Parathyroid adenoma (tissue), 2 donors: ENCODE measurements around the gene STARD3NL.

Experiments used
- H2AFZ ChIP-seq: fragments of 300-600 bp; sonication (generic); one replicate; pipeline ENCODE4 v1.7.0; 2017; ENCODE audit warnings: antibody characterized with exemption, mild to moderate bottlenecking
- H3K27ac ChIP-seq: fragments of 300-600 bp; sonication (generic); one replicate; pipeline ENCODE4 v1.7.0; 2017
- H3K27me3 ChIP-seq: fragments of 300-600 bp; sonication (generic); one replicate; pipeline ENCODE4 v1.7.0; 2017; ENCODE audit warnings: low read length; ENCODE audit not compliant: control insufficient read depth, insufficient read depth
- H3K36me3 ChIP-seq: fragments of 300-600 bp; sonication (generic); one replicate; pipeline ENCODE4 v1.7.0; 2017; ENCODE audit warnings: low read length; ENCODE audit not compliant: control insufficient read depth, insufficient read depth
- H3K4me1 ChIP-seq: fragments of 300-600 bp; sonication (generic); one replicate; pipeline ENCODE4 v1.7.0; 2017; ENCODE audit warnings: control low read depth
- H3K4me2 ChIP-seq: fragments of 300-600 bp; sonication (generic); one replicate; pipeline ENCODE4 v1.7.0; 2017; ENCODE audit warnings: low read length
- H3K4me3 ChIP-seq: fragments of 300-600 bp; sonication (generic); one replicate; pipeline ENCODE4 v1.7.0; 2017; ENCODE audit warnings: low read depth, low read length
- H3K79me2 ChIP-seq: fragments of 300-600 bp; sonication (generic); one replicate; pipeline ENCODE4 v1.7.0; 2017; ENCODE audit warnings: control low read depth
- H3K9ac ChIP-seq: fragments of 300-600 bp; sonication (generic); one replicate; pipeline ENCODE4 v1.7.0; 2017; ENCODE audit warnings: mild to moderate bottlenecking
- H3K9me3 ChIP-seq: fragments of 300-600 bp; sonication (generic); one replicate; pipeline ENCODE4 v1.7.0; 2017; ENCODE audit warnings: low read length; ENCODE audit not compliant: control insufficient read depth
- CTCF ChIP-seq: fragments of 300-600 bp; sonication (generic); IDR thresholded peaks from one replicate; pipeline ENCODE4 v1.7.0; 2017; ENCODE audit warnings: antibody characterized with exemption, mild to moderate bottlenecking
- donor health status: primary hyperparathyroidism.

Gene STARD3NL

GRCh38 chr7:38195804-38196595, 18.0 kb downstream of the STARD3NL start:
- Histone ChIP-seq H3K4me2 (no peak overlapping the region), H3K9ac (no peak overlapping the region), H3K9me3 (no peaks in the 10 kb centered on the region), H3K36me3 (no peaks in the 10 kb centered on the region), H3K4me3 (no peak overlapping the region), H3K4me1 (peaks cover 5% of the 10 kb centered on the region), H2AFZ (no peak overlapping the region), H3K27me3 (no peaks in the 10 kb centered on the region), H3K79me2 (peaks cover 26% of the 10 kb centered on the region), H3K27ac (no peak overlapping the region)
- TF ChIP-seq CTCF: no peak

GRCh38 chr7:38198366-38198765, 20.3 kb downstream of the STARD3NL start:
- H3K4me3 ChIP-seq: no peak overlapping the region
- no peaks in the 10 kb centered on the region for H3K36me3 ChIP-seq
- H3K4me2 ChIP-seq: no peak overlapping the region
- H2AFZ ChIP-seq: no peak overlapping the region
- H3K9me3 ChIP-seq: no peaks in the 10 kb centered on the region
- peaks cover 8% of the 10 kb centered on the region for H3K4me1 ChIP-seq
- H3K27me3 ChIP-seq: no peaks in the 10 kb centered on the region
- no peak overlapping the region for H3K9ac ChIP-seq
- peaks cover 28% of the 10 kb centered on the region for H3K79me2 ChIP-seq
- no peak for TF ChIP-seq CTCF
- no peak overlapping the region for H3K27ac ChIP-seq

GRCh38 chr7:38199154-38199553, 21.1 kb downstream of the STARD3NL start:
- no peaks in the 10 kb centered on the region for H3K9me3 ChIP-seq
- H3K27ac ChIP-seq: no peak overlapping the region
- H3K9ac ChIP-seq: no peak overlapping the region
- H3K4me2 ChIP-seq: no peak overlapping the region
- H3K36me3 ChIP-seq: no peaks in the 10 kb centered on the region
- no peak overlapping the region for H2AFZ ChIP-seq
- TF ChIP-seq CTCF: no peak
- peaks cover 8% of the 10 kb centered on the region for H3K4me1 ChIP-seq
- H3K4me3 ChIP-seq: no peak overlapping the region
- peaks cover 28% of the 10 kb centered on the region for H3K79me2 ChIP-seq
- no peaks in the 10 kb centered on the region for H3K27me3 ChIP-seq

- Histone ChIP-seq H3K4me1 (peaks cover 8% of the 10 kb centered on the region), H2AFZ (no peak overlapping the region), H3K9ac (no peak overlapping the region), H3K36me3 (no peaks in the 10 kb centered on the region), H3K9me3 (no peaks in the 10 kb centered on the region), H3K4me3 (no peak overlapping the region), H3K27ac (no peak overlapping the region), H3K4me2 (no peak overlapping the region), H3K79me2 (peaks cover 28% of the 10 kb centered on the region), H3K27me3 (no peaks in the 10 kb centered on the region)
- no peak for TF ChIP-seq CTCF
Observed at GRCh38 chr7:38199782-38200181, 21.7 kb downstream of the STARD3NL start.

- H3K27ac ChIP-seq: no peak overlapping the region
- no peak overlapping the region for H2AFZ ChIP-seq
- H3K27me3 ChIP-seq: no peaks in the 10 kb centered on the region
- no peak overlapping the region for H3K4me3 ChIP-seq
- no peak overlapping the region for H3K4me2 ChIP-seq
- peaks cover 3% of the 10 kb centered on the region for H3K4me1 ChIP-seq
- no peaks in the 10 kb centered on the region for H3K36me3 ChIP-seq
- H3K9ac ChIP-seq: no peak overlapping the region
- no peaks in the 10 kb centered on the region for H3K9me3 ChIP-seq
- no peak for TF ChIP-seq CTCF
- H3K79me2 ChIP-seq: peaks cover 5% of the 10 kb centered on the region
Observed at GRCh38 chr7:38206071-38206470, 28.0 kb downstream of the STARD3NL start.
